A549 treated with AZD2906 at 1 μM for 4 hours (cell line): ENCODE data around the gene PCDHA10. TPM values are rescaled to one million over a fixed set of nuclear protein-coding genes. Genes with fewer than 3 reads are reported as not detected.

ENCODE experiments used
- total RNA-seq: library from RNA; stranded (reverse); fragments of 200-300 nt; extraction: Qiagen RNA extraction; gene quantifications from 5 replicates; pipeline ENCODE4 v1.2.3, GENCODE V29; 2022

The PCDHA10 gene
- 0.01 to 0.02 TPM (median 0.01 TPM) in 3 of 5 replicates, not detected in the others for total RNA-seq

DNA sequence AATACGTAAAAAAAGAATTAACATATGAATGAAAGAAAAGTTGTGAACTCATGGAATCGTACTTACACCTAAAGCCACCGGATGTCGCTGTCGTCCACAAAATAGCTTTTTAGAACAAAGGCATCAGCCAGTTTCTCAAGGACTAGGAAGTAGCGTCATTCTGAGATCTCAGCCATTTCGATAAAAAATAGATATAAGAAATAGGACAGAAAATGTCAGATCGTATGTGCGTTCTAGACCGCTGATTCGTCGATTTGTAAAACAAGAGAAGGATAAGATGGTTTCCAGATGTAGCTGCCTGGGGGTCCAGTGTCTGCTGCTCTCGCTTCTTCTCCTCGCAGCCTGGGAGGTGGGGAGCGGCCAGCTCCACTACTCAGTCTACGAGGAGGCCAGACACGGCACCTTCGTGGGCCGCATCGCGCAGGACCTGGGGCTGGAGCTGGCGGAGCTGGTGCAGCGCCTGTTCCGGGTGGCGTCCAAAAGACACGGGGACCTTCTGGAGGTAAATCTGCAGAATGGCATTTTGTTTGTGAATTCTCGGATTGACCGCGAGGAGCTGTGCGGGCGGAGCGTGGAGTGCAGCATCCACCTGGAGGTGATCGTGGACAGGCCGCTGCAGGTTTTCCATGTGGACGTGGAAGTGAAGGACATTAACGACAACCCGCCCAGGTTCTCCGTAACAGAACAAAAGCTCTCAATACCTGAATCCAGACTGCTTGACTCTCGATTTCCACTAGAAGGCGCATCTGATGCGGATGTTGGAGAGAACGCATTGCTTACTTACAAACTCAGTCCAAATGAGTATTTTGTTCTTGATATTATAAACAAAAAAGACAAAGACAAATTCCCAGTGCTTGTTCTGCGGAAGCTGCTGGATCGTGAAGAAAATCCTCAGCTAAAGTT lies at the start of gene PCDHA10:
Gene PCDHA10, plus strand, starts transcription at position 126 of the 903 bp plus-strand sequence. Its CDS starts 152 bp downstream, at position 278.

GRCh38 chr5:140806834-140807775 lies 48.6 kb upstream of the PCDHA10 start, which contains the start of gene PCDHA4:
Gene PCDHA4, plus strand, starts transcription at chr5:140807068.

DNA sequence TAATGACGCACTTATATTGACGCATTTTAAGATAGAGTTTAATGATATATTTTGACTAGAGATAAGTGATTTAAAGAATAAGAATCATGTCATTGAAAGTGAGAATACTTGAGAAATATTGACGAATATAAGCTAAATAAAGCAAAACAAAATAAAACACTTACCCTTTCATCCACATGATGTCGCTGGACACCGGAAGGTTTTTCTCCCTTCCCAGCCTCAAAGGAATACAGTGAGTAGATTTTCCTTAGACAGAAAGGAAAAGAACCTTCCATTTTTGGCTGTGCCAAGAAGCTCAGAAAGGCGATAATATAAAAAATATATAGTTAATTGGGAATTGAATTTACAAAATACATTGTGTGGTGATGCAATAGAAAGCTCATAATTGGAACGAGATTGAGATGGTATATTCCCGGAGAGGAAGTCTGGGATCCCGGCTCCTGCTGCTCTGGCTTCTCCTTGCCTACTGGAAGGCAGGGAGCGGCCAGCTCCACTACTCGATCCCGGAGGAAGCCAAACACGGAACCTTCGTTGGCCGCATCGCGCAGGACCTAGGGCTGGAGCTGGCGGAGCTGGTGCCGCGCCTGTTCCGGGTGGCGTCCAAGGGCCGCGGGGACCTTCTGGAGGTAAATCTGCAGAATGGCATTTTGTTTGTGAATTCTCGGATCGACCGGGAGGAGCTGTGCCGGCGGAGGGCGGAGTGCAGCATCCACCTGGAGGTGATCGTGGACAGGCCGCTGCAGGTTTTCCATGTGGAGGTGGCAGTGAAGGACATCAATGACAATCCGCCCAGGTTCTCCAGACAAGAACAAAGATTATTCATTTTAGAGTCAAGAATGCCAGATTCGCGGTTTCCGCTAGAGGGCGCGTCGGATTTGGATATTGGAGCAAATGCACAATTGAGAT lies 34.1 kb upstream of the PCDHA10 start, which contains the start of gene PCDHA5:
Gene PCDHA5, plus strand, starts transcription at position 239 of the 906 bp plus-strand sequence.

DNA sequence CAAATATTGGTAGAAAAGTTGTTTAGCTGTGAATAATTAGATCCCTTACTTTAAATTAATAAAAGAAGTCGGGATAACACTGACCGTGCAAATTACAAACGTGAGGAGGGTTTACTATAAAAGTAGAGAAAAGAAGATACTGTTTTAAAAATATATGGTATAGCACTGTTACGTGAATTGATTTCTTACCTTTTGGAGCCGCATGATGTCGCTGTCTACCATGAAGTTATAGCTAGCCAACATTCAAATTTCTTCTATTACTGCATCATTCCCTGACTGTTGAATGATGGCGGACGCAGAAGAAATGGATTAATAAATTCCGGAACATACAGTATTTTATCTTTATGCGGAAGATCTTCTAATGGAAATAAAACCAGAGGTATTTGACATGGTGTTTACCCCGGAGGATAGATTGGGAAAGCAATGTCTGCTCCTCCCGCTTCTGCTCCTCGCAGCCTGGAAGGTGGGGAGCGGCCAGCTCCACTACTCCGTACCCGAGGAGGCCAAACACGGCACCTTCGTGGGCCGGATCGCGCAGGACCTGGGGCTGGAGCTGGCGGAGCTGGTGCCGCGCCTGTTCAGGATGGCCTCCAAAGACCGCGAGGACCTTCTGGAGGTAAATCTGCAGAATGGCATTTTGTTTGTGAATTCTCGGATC lies 27.9 kb upstream of the PCDHA10 start, which contains the start of gene PCDHA6:
Gene PCDHA6, plus strand, starts transcription at position 257 of the 658 bp plus-strand sequence. Its CDS starts 132 bp downstream, at position 389.

DNA sequence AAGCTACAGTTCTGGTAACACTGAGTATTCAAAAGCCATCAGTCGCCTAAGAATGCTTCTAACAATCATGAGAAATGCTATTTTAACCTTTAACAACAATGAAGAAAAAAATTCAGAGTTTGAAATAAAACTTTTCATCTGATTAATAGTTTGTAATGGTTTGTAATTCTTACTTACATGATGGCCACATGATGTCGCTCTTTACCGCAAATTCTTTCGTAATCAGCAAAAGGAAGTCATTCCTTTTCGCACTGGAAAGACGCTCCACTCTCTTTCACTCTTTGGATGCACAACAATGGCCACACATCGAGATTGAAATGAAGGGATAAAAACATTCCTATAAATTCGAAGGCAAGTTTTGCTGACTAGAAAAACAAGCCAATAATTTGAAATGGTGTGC lies 21.7 kb upstream of the PCDHA10 start, which contains the start of gene PCDHA7:
Gene PCDHA7, plus strand, starts transcription at position 277 of the 400 bp plus-strand sequence. Its CDS starts 115 bp downstream, at position 392.

GRCh38 chr5:140840978-140841962 lies 14.4 kb upstream of the PCDHA10 start, which contains the start of gene PCDHA8:
Gene PCDHA8, plus strand, starts transcription at chr5:140841187. Its CDS starts 135 bp downstream, at chr5:140841322.

GRCh38 chr5:140848139-140849102 lies 7.3 kb upstream of the PCDHA10 start, which contains the start of gene PCDHA9:
Gene PCDHA9, plus strand, starts transcription at chr5:140848382. Its CDS starts 114 bp downstream, at chr5:140848496.

DNA sequence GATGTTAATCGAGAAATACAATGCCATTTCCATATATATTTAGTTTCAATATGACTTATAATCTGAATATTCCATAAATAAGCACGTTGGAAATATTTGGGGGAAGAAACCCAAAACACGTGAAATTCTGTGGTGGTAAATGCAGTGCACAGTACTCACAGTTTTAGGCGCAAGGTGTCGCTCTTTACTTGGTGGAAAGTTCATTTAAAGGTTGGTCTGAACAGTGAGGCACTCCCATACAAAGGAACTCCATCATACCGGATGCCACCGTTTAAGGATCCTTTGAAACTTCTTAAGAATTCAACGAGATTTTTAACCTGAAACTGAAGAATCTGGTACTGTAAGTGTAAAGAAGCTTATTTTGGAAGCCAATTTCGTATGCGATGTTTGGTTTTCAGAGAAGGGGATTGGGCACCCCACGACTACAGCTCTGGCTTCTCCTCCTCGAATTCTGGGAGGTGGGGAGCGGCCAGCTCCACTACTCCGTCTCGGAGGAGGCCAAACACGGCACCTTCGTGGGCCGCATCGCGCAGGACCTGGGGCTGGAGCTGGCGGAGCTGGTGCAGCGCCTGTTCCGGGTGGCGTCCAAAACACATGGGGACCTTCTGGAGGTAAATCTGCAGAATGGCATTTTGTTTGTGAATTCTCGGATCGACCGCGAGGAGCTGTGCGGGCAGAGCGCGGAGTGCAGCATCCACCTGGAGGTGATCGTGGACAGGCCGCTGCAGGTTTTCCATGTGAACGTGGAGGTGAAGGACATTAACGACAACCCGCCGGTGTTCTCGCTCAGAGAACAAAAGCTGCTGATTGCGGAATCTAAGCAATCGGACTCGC lies 13.2 kb downstream of the PCDHA10 start, which contains the start of gene PCDHA11:
Gene PCDHA11, plus strand, starts transcription at position 237 of the 834 bp plus-strand sequence. Its CDS starts 147 bp downstream, at position 384.

DNA sequence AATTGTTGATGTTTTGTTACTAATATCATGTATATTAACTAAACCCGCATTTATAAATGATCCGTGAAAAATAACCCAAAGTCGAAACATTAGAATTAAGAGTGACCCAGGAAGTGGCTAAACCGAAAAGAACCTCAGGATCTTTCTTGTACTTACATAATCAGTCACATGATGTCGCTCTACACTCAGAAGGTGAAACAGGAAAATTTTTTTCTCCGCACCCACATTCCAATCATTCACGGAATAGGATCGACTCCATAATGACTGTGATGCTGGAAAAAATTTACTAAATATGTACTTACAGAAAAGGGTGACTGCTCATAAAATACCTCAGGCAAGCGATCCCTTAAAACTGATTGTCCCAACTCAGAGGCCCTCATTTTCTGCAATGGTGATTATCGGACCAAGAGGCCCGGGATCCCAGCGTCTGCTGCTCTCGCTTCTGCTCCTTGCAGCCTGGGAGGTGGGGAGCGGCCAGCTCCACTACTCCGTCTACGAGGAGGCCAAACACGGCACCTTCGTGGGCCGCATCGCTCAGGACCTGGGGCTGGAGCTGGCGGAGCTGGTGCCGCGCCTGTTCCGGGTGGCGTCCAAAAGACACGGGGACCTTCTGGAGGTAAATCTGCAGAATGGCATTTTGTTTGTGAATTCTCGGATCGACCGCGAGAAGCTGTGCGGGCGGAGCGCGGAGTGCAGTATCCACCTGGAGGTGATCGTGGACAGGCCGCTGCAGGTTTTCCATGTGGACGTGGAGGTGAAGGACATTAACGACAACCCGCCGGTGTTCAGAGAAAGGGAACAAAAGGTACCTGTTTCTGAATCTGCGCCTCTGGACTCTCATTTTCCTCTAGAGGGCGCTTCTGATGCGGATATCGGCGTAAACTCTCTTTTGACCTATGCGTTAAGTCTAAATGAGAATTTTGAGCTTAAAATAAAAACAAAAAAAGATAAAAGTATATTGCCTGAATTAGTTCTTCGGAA lies 19.7 kb downstream of the PCDHA10 start, which contains the start of gene PCDHA12:
Gene PCDHA12, plus strand, starts transcription at position 224 of the 981 bp plus-strand sequence. Its CDS starts 165 bp downstream, at position 389.

GRCh38 chr5:140881889-140882590 lies 26.3 kb downstream of the PCDHA10 start, which contains the start of gene PCDHA13:
Gene PCDHA13, plus strand, starts transcription at chr5:140882124. Its CDS starts 145 bp downstream, at chr5:140882269.

